ENCODE data around the gene SYTL2. TPM values are rescaled to one million over a fixed set of nuclear protein-coding genes. Genes with fewer than 3 reads are reported as not detected.

The SYTL2 gene
- 2.0 and 6.7 TPM in 2 replicates for total RNA-seq

GRCh38 chr11:85810871-85811611, at the start of gene SYTL2:
SYTL2 (minus strand) TSS chr11:85811141; CDS start chr11:85757725, 53,416 bp downstream.

GRCh38 chr11:85855341-85855656, 44.4 kb upstream of the SYTL2 start, which contains the start of gene CCDC83:
CCDC83 (plus strand) TSS chr11:85855383; CDS start chr11:85865124, 9,741 bp downstream.

GRCh38 chr11:85685820-85686459, 125.0 kb downstream of the SYTL2 start, which contains the start of gene CCDC89:
CCDC89 (minus strand) TSS chr11:85686195; CDS start chr11:85686130, 65 bp downstream.

GRCh38 chr11:85664615-85665481, 146.1 kb downstream of the SYTL2 start, which contains the start of gene CREBZF:
CREBZF (minus strand) TSS chr11:85665129; CDS start chr11:85664875, 254 bp downstream.

GRCh38 chr11:85647604-85648299, 163.2 kb downstream of the SYTL2 start, which contains the start of gene TMEM126A:
TMEM126A (plus strand) TSS chr11:85647967; CDS start chr11:85650256, 2,289 bp downstream.

Other genes starting within 250 kb of the SYTL2 start
- 0.20 TPM in 2 replicates for gene DLG2, start 183.8 kb downstream of the SYTL2 start, total RNA-seq
- 74.3 and 82.7 TPM in 2 replicates for gene TMEM126B, start 182.5 kb downstream of the SYTL2 start, total RNA-seq
- 48.5 and 64.0 TPM in 2 replicates for gene TMEM126A, start 163.2 kb downstream of the SYTL2 start, total RNA-seq
- gene CREBZF, start 146.0 kb downstream of the SYTL2 start, total RNA-seq, result 9.4 and 12.7 TPM in 2 replicates
- 0.10 and 0.13 TPM in 2 replicates for gene CCDC89, start 124.9 kb downstream of the SYTL2 start, total RNA-seq
- gene CCDC83, start 44.2 kb upstream of the SYTL2 start, total RNA-seq, result not detected in 2 replicates

Measured in mammary microvascular endothelial cell (primary cell).